Measurements from ENCODE around the gene PSMC4.

PSMC4 gene

GRCh38 chr19:39970675-39971379 lies at the start of gene PSMC4:
Gene PSMC4, plus strand, starts transcription at chr19:39971165. Its CDS starts 38 bp downstream, at chr19:39971203.
- ChIA-PET POLR2A (interaction anchor here (0.6 to 1.5 kb wide), 7 partner anchors 8 to 515 kb away, joined by 3 to 10 read pairs (median 4); partner anchors contain the start of gene ZNF546), CTCF (interaction anchor here (0.6 to 3.9 kb wide), 39 partner anchors 8 to 308 kb away, joined by 3 to 30 read pairs (median 4); partner anchors contain the start of genes DYRK1B, FBL, ZNF546 and ZNF780A)
- peak; percentile 93 for TF ChIP-seq CTCF (IDR thresholded peaks at IDR 0.05; ENCODE audit: control extremely low read depth, extremely low read depth, low read depth, missing control alignments)
- DNase-seq (ENCODE audit: extremely low spot score) = peak; percentile 99

GRCh38 chr19:39923862-39924261 lies 47.1 kb upstream of the PSMC4 start:
- CTCF ChIA-PET = interaction anchor here (1.3 kb wide), 1 partner anchor 10 kb away, joined by 3 read pairs; no protein-coding TSS in a partner anchor
- POLR2A ChIA-PET = no interaction called here
- DNase-seq (ENCODE audit: extremely low spot score) = no peak
- no peak for TF ChIP-seq CTCF (IDR thresholded peaks at IDR 0.05; ENCODE audit: control extremely low read depth, extremely low read depth, low read depth, missing control alignments)

- ChIA-PET CTCF (no interaction called here), POLR2A (no interaction called here)
- no peak for TF ChIP-seq CTCF (IDR thresholded peaks at IDR 0.05; ENCODE audit: control extremely low read depth, extremely low read depth, low read depth, missing control alignments)
- DNase-seq (ENCODE audit: extremely low spot score) = no peak
Measured at GRCh38 chr19:39924389-39924788, 46.6 kb upstream of the PSMC4 start.

- no peak for TF ChIP-seq CTCF (IDR thresholded peaks at IDR 0.05; ENCODE audit: control extremely low read depth, extremely low read depth, low read depth, missing control alignments)
- POLR2A ChIA-PET = no interaction called here
- CTCF ChIA-PET = interaction anchor here (2.0 kb wide), 1 partner anchor 17 kb away, joined by 6 read pairs; no protein-coding TSS in a partner anchor
- no peak for DNase-seq (ENCODE audit: extremely low spot score)
Measured at GRCh38 chr19:39924952-39925351, 46.0 kb upstream of the PSMC4 start.

GRCh38 chr19:39926170-39926760 lies 44.7 kb upstream of the PSMC4 start:
- CTCF ChIA-PET = interaction anchor here (1.2 to 2.0 kb wide), 3 partner anchors 15 to 47 kb away, joined by 3 to 6 read pairs (median 5); partner anchors contain the start of gene PSMC4

More at GRCh38 chr19:39926170-39926760, 44.7 kb upstream of the PSMC4 start:
- no peak for TF ChIP-seq CTCF (IDR thresholded peaks at IDR 0.05; ENCODE audit: control extremely low read depth, extremely low read depth, low read depth, missing control alignments)
- DNase-seq (ENCODE audit: extremely low spot score) = no peak
- POLR2A ChIA-PET = no interaction called here

Data from GM10248 (cell line).